GM18909 (cell line): Measurements from ENCODE around the gene DENND10.
A peak's percentile ranks its signal among the peaks of the same experiment; 100 is the strongest.
"Not testable (repeated sequence)": the region's sequence is repeated elsewhere in the genome, so short reads cannot be mapped to it uniquely, and the experiment has no call there.

Experiments
- ATAC-seq: cut with Tn5 transposase; IDR thresholded peaks from one replicate; pipeline ENCODE4 v1.9.1; 2021; ENCODE audit warnings: mild to moderate bottlenecking; ENCODE audit not compliant: unreplicated experiment, poor library complexity

DENND10 gene

DNA sequence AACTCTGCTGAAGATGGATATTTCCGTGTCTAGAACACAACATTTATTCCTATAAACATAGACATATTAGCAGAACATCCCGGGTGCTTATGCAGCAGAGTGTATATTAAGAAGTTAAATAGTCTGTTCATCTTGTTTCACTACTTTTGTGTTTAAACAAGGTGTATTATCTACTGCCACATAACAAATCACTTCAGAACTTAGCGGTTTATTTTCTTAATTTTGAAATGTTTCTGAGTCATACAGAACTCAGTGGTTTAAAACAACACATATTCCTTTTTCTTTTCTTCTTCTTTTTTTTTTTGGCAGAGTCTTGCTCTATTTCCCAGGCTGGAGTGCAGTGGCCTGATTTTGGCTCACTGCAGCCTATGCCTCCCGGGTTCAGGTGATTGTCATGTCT, 25.8 kb downstream of the DENND10 start:
- ATAC-seq = no peak

GRCh38 chr10:119131512-119132240, 27.8 kb downstream of the DENND10 start:
- ATAC-seq = peak; percentile 77

DNA sequence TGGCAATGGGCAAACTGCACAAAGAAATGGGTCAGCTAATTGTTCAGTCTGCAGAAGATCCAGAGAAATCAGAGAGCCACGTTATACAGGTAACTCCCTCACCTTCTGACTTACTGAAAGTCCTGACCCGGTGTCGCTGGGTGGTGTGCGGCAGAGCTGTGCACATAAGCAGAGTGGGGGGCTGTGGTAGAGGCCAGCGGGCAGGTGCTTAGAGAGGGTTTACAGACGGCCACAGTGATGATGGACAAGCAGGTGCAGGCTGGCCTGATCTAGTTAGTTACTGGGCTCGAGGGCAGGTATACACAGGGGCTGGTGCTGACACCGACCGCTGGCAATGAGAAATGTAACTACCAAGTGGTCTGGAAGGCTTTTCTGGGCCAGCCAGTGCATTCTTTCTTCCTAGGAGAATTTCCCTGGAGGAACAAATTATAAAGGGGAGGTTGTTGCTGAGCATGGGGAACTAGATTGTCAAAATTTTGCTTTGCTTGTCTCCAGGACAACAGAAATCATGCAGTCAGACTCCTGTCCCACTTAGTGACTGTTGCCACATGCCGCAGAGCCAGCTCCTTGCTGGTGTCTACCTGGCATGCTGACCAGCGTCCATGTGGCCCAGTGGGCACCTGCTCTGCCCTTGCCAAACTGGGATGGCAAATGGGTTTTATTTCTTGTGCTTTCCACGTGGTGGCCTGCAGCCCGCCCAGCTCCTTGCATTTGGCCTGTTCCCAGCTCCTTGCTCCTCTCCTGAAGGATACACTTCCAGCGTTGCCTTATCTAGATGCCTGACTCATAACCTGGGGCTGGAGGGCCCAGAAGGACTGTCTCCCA, 28.8 kb downstream of the DENND10 start:
- ATAC-seq = no peak

- no peak for ATAC-seq
Observed at GRCh38 chr10:119133949-119134348, 30.0 kb downstream of the DENND10 start.

DNA sequence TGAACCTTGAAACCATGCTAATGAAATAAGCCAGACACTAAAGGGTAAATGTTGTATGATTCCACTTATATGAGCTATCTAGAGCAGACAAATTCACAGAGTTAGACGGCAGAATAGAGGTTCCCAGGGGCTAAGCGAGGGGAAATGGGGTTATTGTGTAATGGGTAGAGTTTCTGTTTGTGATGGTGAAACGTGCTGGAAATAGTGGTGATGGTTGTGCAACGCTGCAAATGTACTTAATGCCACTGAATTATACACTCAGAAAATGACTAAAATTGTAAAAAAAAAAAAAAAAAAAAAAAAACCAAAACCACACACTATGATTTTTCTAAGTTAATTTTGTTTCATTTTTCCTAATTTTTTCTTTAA, 31.6 kb downstream of the DENND10 start:
- no peak for ATAC-seq

DNA sequence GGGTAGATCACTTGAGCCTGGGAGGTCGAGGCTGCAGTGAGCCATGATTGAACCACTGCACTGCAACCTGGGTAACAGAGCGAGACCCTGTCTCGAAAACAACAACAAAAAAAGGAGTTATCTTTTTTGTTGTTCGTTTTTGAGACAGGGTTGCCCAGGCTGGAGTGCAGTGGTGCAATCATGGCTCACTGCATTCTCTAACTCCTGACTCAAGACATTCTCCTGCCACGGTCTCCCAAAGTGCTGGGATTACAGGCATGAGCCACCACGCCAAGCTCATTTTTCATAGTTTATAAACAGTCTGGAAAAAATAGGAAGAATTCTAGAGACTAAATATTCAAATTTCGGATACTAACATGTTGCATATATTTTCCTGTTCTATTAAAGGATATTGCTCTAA, 32.2 kb downstream of the DENND10 start:
- ATAC-seq = no peak

DNA sequence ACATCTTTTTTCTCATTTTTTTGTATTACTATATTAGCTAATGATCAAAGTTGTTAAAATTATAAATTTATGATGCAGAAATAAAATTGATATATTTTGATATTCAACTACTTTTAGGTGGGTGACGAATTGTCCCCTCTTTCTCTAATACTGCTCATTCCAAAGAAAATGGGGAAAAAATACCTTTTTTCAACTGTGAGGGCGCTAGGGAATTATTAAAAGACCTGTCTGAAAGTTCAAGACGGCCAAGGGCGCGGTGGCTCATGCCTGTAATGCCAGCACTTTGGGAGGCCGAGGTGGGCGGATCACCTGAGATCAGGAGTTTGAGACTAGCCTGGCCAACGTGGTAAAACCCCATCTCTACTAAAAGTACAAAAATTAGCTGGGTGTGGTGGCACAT, 34.0 kb downstream of the DENND10 start:
- not testable (repeated sequence) for ATAC-seq

- no peak for ATAC-seq
Observed at GRCh38 chr10:119138346-119139306, 34.7 kb downstream of the DENND10 start.

DNA sequence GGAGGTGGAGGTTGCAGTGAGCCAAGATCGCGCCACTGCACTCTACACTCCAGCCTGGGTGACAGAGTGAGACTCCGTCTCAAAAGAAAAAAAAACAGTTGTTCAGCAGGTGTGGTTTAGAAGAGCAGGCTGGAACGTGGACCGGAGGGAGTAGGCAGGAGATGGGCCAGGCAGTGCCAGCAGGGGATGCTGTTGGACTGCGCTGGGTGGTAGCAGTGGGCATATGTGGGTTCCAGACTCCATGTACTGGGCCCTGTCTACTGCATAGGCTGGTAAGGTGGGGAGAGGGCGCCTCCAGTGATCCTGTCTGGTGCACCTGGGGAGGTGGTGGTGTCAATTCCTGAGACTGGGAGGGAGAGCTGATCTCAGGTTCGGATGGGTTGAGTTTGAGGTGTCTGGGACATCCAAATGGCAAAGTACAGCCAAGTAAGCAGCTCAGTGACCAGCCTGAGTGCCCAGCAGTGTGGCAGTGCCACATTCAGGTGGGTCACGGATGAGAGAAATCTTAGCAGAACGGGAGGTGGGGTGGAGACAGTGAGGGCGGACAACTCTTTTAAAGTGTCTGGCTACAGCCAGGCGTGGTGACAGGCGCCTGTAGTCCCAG, 35.7 kb downstream of the DENND10 start:
- ATAC-seq = no peak

DNA sequence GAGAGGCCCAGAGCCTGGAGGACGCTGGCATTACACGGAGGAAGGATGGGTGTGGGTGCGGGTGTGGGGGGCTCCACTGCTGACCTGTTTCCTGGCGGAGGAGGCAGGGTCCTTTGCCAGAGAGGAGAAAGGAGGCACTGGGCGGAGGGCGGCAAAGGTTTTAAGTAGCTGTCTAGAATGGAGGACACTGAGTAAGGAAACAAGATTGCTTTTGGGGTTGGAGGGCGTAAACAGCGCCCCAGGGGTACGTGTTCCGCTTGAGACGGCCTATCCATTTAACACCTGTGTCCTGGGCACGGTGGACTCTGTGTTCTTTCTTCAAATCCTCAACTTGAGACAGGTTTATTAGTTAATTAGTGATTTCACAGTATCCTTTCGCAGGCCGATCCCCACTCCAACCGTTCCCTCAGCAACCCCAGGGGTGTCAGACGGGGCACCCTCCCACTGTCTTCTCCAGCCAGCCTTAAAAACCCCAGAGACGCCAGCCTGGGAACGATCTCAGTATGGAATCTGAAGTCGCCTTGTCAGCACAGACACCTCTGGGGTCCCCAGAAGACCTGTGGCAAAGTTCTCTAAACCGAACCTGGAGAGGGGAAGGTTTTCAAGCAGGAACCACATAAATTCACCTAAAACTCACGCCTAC, 36.8 kb downstream of the DENND10 start:
- ATAC-seq = no peak

DNA sequence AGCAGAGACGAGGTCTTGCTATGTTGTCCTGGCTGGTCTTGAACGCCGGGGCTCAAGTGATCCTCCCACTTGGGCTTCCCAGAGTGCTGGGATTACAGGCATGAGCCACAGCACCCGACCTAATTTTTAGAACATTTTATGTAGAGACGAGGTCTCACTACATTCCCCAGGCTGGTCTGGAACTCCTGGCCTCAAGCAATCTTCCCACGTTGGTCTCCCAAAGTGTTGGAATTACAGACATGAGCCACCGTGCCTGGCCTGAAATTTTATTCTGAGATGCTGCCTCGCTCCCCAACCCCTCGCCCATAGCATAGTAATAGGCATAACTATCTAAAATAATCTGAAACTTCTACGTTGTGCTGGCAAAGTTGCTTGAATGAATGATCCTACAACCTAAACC, 39.7 kb downstream of the DENND10 start:
- no peak for ATAC-seq

- ATAC-seq = no peak
Observed at GRCh38 chr10:119149157-119149556, 45.2 kb downstream of the DENND10 start.

- ATAC-seq = no peak
Observed at GRCh38 chr10:119149729-119150128, 45.8 kb downstream of the DENND10 start.

DNA sequence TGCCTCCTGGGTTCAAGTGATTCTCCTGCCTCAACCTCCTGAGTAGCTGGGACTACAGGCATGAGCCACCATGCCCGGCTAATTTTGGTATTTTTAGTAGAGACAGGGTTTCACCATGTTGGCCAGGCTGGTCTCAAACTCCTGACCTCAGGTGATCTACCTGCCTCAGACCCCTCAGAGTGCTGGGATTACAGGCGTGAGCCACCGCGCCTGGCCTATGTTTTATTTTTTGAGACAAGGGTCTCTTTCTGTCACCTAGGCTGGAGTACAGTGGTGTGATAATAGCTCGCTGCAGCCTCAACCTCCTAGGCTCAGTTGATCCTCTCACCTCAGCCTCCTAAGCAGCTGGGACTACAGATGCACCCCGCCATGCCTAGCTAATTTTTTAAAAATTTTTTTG, 47.7 kb downstream of the DENND10 start:
- ATAC-seq = not testable (repeated sequence)

- no peak for ATAC-seq
Observed at GRCh38 chr10:119153041-119153440, 49.1 kb downstream of the DENND10 start.

GRCh38 chr10:119153661-119154060, 49.7 kb downstream of the DENND10 start:
- no peak for ATAC-seq

DNA sequence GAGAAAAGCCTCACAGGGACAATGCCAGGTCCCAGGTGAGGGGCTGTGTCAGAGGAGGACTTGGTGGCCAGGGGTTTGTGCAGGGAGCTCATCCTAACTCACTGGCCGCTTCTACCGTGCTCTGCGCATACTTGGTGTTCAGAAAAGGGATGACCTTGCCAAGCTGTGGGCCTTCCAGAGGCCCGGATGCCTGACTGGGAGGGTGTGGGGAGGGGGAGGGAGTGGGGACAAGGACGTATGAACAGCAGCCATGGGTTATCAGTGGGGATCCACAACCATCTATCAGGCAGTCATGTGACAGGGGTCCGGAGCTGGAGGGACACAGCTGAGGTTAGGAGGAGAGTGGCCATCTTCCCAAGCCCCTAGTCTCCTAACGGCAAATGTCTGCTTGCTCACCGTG, 55.4 kb downstream of the DENND10 start:
- ATAC-seq = no peak

- no peak for ATAC-seq
Observed at GRCh38 chr10:119161680-119162451, 58.0 kb downstream of the DENND10 start.

DNA sequence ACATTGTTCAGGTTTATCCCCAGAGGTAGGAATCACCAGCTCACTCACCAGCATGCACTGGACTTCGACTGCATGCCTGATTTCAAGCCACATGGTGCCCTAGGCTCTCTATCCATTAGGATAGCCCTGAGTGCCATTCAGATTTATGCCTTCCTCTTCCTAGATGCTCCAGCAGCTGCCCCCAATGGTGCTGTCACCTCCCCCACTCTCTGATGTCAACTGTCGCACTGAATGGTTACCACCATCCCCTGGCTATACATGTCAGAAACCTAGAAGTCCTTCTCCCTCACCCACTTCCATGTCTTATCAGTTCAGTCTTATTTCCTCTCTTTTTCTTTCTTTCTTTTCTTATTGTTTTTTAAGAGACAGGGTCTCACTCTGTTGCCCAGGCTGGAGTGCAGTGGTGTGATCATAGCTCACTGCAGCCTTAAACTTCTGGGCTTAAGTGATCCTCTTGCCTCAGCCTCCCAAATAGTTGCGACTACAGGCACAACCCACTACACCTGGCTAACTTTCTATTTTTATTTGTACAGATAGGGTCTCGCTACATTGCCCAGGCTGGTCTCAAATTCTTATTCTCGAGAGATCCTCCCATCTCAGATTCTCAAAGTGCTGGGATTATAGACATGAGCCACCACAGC, 58.7 kb downstream of the DENND10 start:
- no peak for ATAC-seq
